ENCODE data around the gene CA10. TPM values are rescaled to one million over a fixed set of nuclear protein-coding genes. Genes with fewer than 3 reads are reported as not detected.

CA10 gene
- total RNA-seq, 2 experiments from 2014 or later, result not detected

GRCh38 chr17:52084176-52084575 lies 74.3 kb downstream of the CA10 start:
- intact Hi-C loops (cut with DNase I, micrococcal nuclease), result no loop called here
- ChIA-PET POLR2A (no interaction called here), CTCF (no interaction called here)
- no peak overlapping the region for H3K27ac ChIP-seq (ENCODE audit: low read depth in 1 of 2, low read length in 2 of 2)
- TF ChIP-seq CTCF (IDR thresholded peaks at IDR 0.05), result no peak
- no peak overlapping the region for H3K4me3 ChIP-seq (ENCODE audit: low read length)
- H3K4me3 Mint-ChIP-seq, result no peak overlapping the region
- H3K36me3 ChIP-seq (ENCODE audit: insufficient read depth, low read length), result no peaks in the 10 kb centered on the region
- no peak for DNase-seq
- no peaks in the 10 kb centered on the region for H3K27me3 ChIP-seq (ENCODE audit: control insufficient read depth in 1 of 2, insufficient read depth in 2 of 2, low read length in 2 of 2)
- H3K27me3 Mint-ChIP-seq, result peaks cover 9% of the 10 kb centered on the region
- ATAC-seq (ENCODE audit: poor library complexity), result no peak
- no peak overlapping the region for H3K27ac Mint-ChIP-seq
- no peaks in the 10 kb centered on the region for H3K4me1 Mint-ChIP-seq (ENCODE audit: low read depth)
- peaks cover 2% of the 10 kb centered on the region for H3K9me3 Mint-ChIP-seq
- H3K36me3 Mint-ChIP-seq (ENCODE audit: low read depth), result no peaks in the 10 kb centered on the region
- H3K9me3 ChIP-seq (ENCODE audit: control insufficient read depth in 1 of 2, insufficient read depth in 1 of 2, low read length in 2 of 2), result peaks cover 0 to under 1% of the 10 kb centered on the region in 2 experiments
- no peaks in the 10 kb centered on the region for H3K4me1 ChIP-seq (ENCODE audit: insufficient read depth, low read length)

GRCh38 chr17:52079496-52079895 lies 79.0 kb downstream of the CA10 start:
- intact Hi-C loops (cut with DNase I, micrococcal nuclease), result no loop called here

GRCh38 chr17:52071712-52072111 lies 86.8 kb downstream of the CA10 start:
- Histone ChIP-seq H3K4me1 (ENCODE audit: insufficient read depth, low read length) (no peaks in the 10 kb centered on the region), H3K36me3 (ENCODE audit: insufficient read depth, low read length) (no peaks in the 10 kb centered on the region), H3K27ac (ENCODE audit: low read depth in 1 of 2, low read length in 2 of 2) (no peak overlapping the region), H3K4me3 (ENCODE audit: low read length) (no peak overlapping the region), H3K27me3 (ENCODE audit: control insufficient read depth in 1 of 2, insufficient read depth in 2 of 2, low read length in 2 of 2) (no peaks in the 10 kb centered on the region), H3K9me3 (ENCODE audit: control insufficient read depth in 1 of 2, insufficient read depth in 1 of 2, low read length in 2 of 2) (peaks cover 0 to 7% of the 10 kb centered on the region in 2 experiments)
- intact Hi-C loops (cut with DNase I, micrococcal nuclease), result no loop called here
- Mint-ChIP-seq H3K4me3 (no peak overlapping the region), H3K4me1 (ENCODE audit: low read depth) (no peaks in the 10 kb centered on the region), H3K36me3 (ENCODE audit: low read depth) (no peaks in the 10 kb centered on the region), H3K27me3 (peaks cover 11% of the 10 kb centered on the region), H3K9me3 (peaks cover 6% of the 10 kb centered on the region), H3K27ac (no peak overlapping the region)
- CTCF ChIA-PET, result interaction anchor here (1.7 kb wide), 1 partner anchor 11 kb away, joined by 3 read pairs; no protein-coding TSS in a partner anchor
- TF ChIP-seq CTCF (IDR thresholded peaks at IDR 0.05), result no peak
- ATAC-seq (ENCODE audit: poor library complexity), result no peak
- DNase-seq, result no peak
- POLR2A ChIA-PET, result no interaction called here

More at GRCh38 chr17:52079496-52079895, 79.0 kb downstream of the CA10 start:
- peaks cover 0 to 4% of the 10 kb centered on the region in 2 experiments for H3K9me3 ChIP-seq (ENCODE audit: control insufficient read depth in 1 of 2, insufficient read depth in 1 of 2, low read length in 2 of 2)
- no peaks in the 10 kb centered on the region for H3K4me1 ChIP-seq (ENCODE audit: insufficient read depth, low read length)
- no peak overlapping the region for H3K27ac ChIP-seq (ENCODE audit: low read depth in 1 of 2, low read length in 2 of 2)
- H3K4me3 Mint-ChIP-seq, result no peak overlapping the region
- DNase-seq (no peak), ATAC-seq (ENCODE audit: poor library complexity) (no peak)
- H3K9me3 Mint-ChIP-seq, result peaks cover 2% of the 10 kb centered on the region
- H3K4me3 ChIP-seq (ENCODE audit: low read length), result no peak overlapping the region
- no peaks in the 10 kb centered on the region for H3K36me3 Mint-ChIP-seq (ENCODE audit: low read depth)
- no peaks in the 10 kb centered on the region for H3K4me1 Mint-ChIP-seq (ENCODE audit: low read depth)
- H3K27ac Mint-ChIP-seq, result no peak overlapping the region
- no peak for TF ChIP-seq CTCF (IDR thresholded peaks at IDR 0.05)
- ChIA-PET POLR2A (no interaction called here), CTCF (no interaction called here)
- no peaks in the 10 kb centered on the region for H3K36me3 ChIP-seq (ENCODE audit: insufficient read depth, low read length)
- no peaks in the 10 kb centered on the region for H3K27me3 ChIP-seq (ENCODE audit: control insufficient read depth in 1 of 2, insufficient read depth in 2 of 2, low read length in 2 of 2)
- H3K27me3 Mint-ChIP-seq, result peaks cover 8% of the 10 kb centered on the region
